Epithelial cell of esophagus (primary cell): ENCODE measurements around the gene TMEM179B.
"Not testable (repeated sequence)": the region's sequence is repeated elsewhere in the genome, so short reads cannot be mapped to it uniquely, and the experiment has no call there.

Source experiments
- DNase-seq: peaks from one replicate; pipeline ENCODE4 v3.0.0; 2010; ENCODE audit warnings: low read depth
- H3K4me3 ChIP-seq: 2 replicates; pipeline ENCODE4 v1.5.1; 2011; ENCODE audit warnings: mild to moderate bottlenecking, low read length, control low read depth
- TF ChIP-seq, protein P1 (sequence below): IDR thresholded peaks from 2 replicates; pipeline ENCODE4 v1.5.1; 2011; ENCODE audit warnings: low read depth, mild to moderate bottlenecking, low read length, control low read depth, inconsistent platforms; ENCODE audit not compliant: insufficient read depth; ENCODE audit errors: missing control alignments

The TMEM179B gene

DNA sequence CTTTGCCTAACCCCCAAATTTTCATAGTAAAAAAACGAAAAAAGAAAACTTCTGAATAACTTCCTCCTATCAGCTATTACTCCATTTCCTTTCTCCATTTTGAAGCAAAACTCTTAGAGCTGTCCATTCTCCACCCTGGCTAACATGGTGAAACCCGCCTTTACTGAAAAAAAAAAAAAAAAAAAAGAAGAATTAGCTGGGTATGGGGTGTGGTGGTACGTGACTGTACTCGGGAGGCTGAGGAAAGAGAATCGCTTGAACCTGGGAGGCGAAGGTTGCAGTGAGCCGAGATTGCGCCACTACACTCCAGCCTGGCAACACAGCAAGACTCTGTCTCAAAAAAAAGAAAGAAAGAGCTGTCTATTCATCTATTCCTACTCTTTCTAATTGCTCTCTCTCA, 29.4 kb downstream of the TMEM179B start:
- H3K4me3 ChIP-seq, result no peak overlapping the region
- no peak for DNase-seq
- TF ChIP-seq, protein P1, sequence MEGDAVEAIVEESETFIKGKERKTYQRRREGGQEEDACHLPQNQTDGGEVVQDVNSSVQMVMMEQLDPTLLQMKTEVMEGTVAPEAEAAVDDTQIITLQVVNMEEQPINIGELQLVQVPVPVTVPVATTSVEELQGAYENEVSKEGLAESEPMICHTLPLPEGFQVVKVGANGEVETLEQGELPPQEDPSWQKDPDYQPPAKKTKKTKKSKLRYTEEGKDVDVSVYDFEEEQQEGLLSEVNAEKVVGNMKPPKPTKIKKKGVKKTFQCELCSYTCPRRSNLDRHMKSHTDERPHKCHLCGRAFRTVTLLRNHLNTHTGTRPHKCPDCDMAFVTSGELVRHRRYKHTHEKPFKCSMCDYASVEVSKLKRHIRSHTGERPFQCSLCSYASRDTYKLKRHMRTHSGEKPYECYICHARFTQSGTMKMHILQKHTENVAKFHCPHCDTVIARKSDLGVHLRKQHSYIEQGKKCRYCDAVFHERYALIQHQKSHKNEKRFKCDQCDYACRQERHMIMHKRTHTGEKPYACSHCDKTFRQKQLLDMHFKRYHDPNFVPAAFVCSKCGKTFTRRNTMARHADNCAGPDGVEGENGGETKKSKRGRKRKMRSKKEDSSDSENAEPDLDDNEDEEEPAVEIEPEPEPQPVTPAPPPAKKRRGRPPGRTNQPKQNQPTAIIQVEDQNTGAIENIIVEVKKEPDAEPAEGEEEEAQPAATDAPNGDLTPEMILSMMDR, result no peak

DNA sequence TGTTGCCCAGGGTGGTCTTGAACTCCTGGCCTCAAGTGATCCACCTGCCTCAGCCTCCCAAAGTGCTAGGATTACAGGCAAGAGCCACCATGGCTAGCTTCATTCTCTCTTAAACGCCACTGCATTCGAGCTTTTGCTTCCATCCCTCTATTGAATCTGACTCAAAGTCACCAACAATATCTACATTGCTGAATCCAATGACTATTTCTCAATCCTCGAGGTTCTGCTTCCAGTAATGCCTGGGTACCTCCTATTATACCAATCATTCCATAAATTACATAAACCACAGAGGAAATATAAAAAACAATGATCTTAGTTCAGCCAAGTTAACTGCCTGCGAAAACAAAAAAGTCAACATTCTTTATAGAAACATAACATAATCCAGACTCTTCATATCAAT, 29.9 kb downstream of the TMEM179B start:
- H3K4me3 ChIP-seq, result no peak overlapping the region
- no peak for DNase-seq
- TF ChIP-seq, protein P1, result no peak

DNA sequence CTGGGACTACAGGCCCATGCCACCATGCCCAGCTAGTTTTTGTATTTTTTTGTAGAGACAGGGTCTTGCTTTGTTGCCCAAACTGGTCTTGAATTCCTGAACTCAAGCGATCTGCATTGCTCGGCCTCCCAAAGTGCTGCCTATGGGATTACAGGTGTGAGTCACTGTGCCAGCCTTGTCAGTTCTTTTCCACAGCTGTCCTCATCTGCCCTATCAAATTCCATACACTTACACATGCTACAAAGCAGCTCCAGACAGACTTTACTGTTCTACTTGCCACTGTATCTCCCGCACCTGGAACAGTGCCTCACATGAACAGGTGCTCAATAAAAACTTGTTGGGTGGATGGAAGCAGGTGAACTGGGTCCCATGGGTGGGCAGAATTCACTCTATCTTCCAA, 36.5 kb downstream of the TMEM179B start:
- TF ChIP-seq, protein P1, result no peak
- no peak overlapping the region for H3K4me3 ChIP-seq

DNA sequence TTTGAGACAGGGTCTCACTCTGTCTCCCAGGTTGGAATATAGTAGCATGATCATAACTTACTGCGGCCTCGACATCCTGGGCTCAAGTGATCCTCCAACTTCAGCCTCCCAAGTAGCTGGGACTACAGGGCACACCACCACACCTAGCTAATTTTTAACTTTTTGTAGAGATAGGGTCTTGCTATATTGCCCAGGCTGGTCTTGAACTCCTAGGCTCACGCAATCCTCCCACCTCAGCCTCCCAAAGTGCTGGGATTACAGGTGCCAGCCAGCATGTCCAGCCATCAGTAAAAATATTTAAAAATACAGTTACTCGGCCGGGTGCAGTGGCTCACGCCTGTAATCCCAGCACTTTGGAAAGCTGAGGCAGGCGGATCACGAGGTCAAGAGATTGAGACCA, 40.9 kb downstream of the TMEM179B start:
- DNase-seq, H3K4me3 ChIP-seq: not testable (repeated sequence)

More for the DNA sequence above, 36.5 kb downstream of the TMEM179B start:
- peak; percentile 47 for DNase-seq

DNA sequence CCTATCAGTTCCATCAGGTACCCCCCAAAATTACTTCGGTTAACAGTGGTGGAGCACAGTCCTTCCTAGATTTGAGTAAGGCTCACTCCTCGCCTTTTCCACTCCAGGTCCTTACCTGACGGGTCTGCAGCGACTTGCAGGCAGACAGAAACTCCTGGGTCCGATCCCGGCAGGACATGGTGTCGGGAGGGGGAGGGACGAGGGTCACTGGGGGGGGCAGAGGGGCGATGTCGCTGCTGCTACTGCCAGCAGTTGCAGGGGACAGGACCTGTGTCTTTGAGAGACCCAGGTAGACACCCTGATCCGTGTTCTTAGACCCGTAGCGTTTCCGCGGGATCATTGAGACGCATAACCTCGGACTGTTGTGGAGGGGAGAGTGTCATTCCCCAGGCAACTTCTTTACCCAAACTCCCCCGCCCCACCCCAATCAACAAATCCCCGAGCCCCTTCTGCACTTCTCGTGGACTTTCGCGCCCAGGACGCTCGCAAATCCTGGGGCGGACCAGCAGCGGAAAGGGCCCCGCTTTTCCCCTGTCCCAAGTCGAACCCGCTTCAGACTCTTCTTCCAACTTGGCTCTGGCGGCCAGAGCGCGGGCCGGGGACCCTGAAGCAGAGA, 43.8 kb downstream of the TMEM179B start:
- TF ChIP-seq, protein P1, result no peak
- DNase-seq, result peak; percentile 43
- peak overlapping the region; percentile 86 for H3K4me3 ChIP-seq

DNA sequence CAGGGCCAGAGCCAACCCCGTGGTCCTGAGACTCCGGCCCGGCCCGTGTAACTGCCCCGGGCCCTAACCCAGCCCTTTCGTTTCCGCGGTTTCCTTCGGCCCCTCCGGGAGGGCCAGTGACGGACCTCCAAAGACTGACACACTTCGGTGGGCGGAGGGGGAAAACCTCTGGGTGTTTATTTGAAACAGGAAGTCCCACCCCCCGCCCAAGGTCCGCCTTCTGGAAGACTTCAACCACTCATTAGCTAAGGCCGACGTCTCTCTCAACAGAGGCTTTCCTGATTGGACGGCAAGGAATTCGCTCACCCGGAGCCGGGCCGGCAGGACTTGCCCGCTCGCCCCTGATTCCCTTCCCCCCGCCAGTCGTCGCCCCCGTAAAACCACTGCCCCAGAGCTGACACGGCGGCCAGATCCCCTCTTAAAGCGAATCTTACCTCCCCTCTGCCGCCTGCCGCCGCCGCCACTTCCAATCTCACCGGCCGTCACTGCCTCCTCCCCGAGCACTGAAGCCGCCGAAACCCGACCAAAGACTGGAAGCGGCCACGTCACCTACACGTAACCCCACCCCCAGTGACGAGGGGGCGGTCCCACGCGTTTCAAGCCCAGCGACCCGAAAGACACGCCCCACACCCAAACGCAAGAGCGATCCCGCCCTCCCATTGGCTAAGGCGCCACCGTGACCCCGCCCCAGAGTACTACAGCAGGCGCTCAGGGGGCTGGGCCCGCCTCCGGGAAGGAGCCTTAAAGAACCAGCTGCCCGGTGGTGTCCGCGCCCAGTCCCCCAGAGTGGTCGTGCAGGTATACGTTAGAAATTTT, 44.5 kb downstream of the TMEM179B start, which contains the start of gene STX5:
Gene STX5 (minus strand): TSS at position 532 of the 816 bp plus-strand sequence. CDS start 808 bp downstream, outside the sequence.
- H3K4me3 ChIP-seq, result peak within 1 kb of the TSS; percentile 86
- DNase-seq, result peak; percentile 99
- TF ChIP-seq, protein P1, result no peak

DNA sequence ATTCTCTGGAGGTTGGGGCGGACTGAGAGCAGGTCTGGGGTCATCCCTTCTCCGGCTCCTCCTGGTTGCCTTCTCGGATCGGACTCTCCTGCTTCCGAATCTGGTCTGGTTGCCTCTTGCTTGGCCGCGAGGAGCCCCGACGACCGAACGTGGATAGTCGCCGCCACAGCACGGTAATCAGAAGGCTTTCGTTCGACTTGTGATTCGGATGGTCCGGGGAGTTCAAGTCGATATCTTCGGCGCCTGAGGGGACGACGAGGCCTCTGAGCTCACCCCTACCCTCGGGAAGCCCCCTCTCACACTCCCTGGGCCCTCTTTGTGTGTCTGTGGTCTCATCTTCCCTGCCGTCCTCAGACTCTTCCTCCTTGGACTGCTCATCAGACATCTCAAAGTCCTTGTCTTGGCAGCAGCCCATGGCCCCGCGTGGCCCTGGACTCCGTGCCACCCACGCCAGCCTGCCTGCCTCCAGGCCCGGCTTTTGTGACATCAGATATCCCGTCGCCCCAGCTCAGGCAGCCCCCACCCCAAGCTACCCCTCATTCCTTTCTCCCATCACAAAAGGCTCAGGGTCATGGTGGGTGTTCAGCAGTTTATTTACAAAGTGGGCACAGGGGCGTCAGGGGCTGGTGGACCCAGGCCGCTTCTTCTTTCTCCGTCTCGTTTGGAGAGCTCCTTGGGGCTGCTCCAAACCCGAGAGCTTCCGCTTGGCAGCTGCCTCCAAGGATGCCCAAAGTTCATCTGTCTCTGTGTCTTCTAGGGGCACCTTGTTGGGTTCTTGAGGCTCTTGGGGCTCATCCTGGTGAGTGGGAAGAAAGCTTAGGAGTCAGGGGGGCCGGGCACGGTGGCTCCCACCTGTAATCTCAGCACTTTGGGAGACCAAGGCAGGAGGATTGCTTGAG, 45.4 kb downstream of the TMEM179B start, which contains the start of gene TEX54:
Gene TEX54 (minus strand): TSS at position 506 of the 899 bp plus-strand sequence.
- DNase-seq, result no peak
- TF ChIP-seq, protein P1, result no peak
- H3K4me3 ChIP-seq, result peak within 1 kb of the TSS; percentile 86
